HK-2 (cell line): ENCODE data around the gene KRTAP5-7.
"Not testable (repeated sequence)": the region's sequence is repeated elsewhere in the genome, so short reads cannot be mapped to it uniquely, and the experiment has no call there.

ENCODE experiments used
- DNase-seq: peaks from one replicate; pipeline ENCODE4 v3.0.0-alpha.2; 2018; ENCODE audit not compliant: unreplicated experiment

KRTAP5-7 gene

GRCh38 chr11:71532036-71532610, 5.1 kb downstream of the KRTAP5-7 start:
- no peak for DNase-seq

GRCh38 chr11:71534711-71535608, 7.9 kb downstream of the KRTAP5-7 start:
- not testable (repeated sequence) for DNase-seq

GRCh38 chr11:71535825-71536224, 8.8 kb downstream of the KRTAP5-7 start:
- no peak for DNase-seq

- no peak for DNase-seq
These were observed 10.5 kb downstream of the KRTAP5-7 start for GRCh38 chr11:71537537-71537936.

GRCh38 chr11:71537977-71538665, 11.1 kb downstream of the KRTAP5-7 start, which contains the start of gene KRTAP5-8:
TSS of gene KRTAP5-8 (plus strand) at chr11:71538025. CDS start at chr11:71538056, 31 bp downstream.
- DNase-seq: not testable (repeated sequence)

GRCh38 chr11:71538666-71538990, 11.6 kb downstream of the KRTAP5-7 start:
- no peak for DNase-seq

- no peak for DNase-seq
These were observed 11.9 kb downstream of the KRTAP5-7 start for GRCh38 chr11:71539017-71539416.

- not testable (repeated sequence) for DNase-seq
These were observed 12.9 kb downstream of the KRTAP5-7 start for GRCh38 chr11:71539971-71540370.

GRCh38 chr11:71540521-71541304, 13.6 kb downstream of the KRTAP5-7 start:
- DNase-seq: not testable (repeated sequence)

GRCh38 chr11:71542382-71542781, 15.3 kb downstream of the KRTAP5-7 start:
- DNase-seq: no peak

GRCh38 chr11:71542879-71543777, 16.1 kb downstream of the KRTAP5-7 start:
- DNase-seq: no peak

GRCh38 chr11:71543866-71544265, 16.8 kb downstream of the KRTAP5-7 start:
- DNase-seq: no peak

- no peak for DNase-seq
These were observed 17.6 kb downstream of the KRTAP5-7 start for GRCh38 chr11:71544525-71545214.

- no peak for DNase-seq
These were observed 18.4 kb downstream of the KRTAP5-7 start for GRCh38 chr11:71545405-71545966.

- DNase-seq: no peak
These were observed 21.1 kb downstream of the KRTAP5-7 start, which contains the start of gene KRTAP5-9 for GRCh38 chr11:71548120-71548519. TSS of gene KRTAP5-9 (plus strand) at chr11:71548420. CDS start at chr11:71548658, 238 bp downstream.

GRCh38 chr11:71548716-71549151, 21.7 kb downstream of the KRTAP5-7 start:
- DNase-seq: no peak

GRCh38 chr11:71551711-71552110, 24.6 kb downstream of the KRTAP5-7 start:
- DNase-seq: no peak

- DNase-seq: no peak
These were observed 27.9 kb downstream of the KRTAP5-7 start for GRCh38 chr11:71554996-71555395.

GRCh38 chr11:71555508-71555907, 28.4 kb downstream of the KRTAP5-7 start:
- DNase-seq: no peak

GRCh38 chr11:71556018-71556417, 29.0 kb downstream of the KRTAP5-7 start:
- DNase-seq: no peak
